NCI-H1092 treated with DMSO at 0.1 percent for 48 hours (cell line): Measurements from ENCODE around the gene RAB11A.

ENCODE experiments used
- DNase-seq: peaks from one replicate; lab custom pipeline; 2025; lab: John Stamatoyannopoulos, UW

The RAB11A gene

DNA sequence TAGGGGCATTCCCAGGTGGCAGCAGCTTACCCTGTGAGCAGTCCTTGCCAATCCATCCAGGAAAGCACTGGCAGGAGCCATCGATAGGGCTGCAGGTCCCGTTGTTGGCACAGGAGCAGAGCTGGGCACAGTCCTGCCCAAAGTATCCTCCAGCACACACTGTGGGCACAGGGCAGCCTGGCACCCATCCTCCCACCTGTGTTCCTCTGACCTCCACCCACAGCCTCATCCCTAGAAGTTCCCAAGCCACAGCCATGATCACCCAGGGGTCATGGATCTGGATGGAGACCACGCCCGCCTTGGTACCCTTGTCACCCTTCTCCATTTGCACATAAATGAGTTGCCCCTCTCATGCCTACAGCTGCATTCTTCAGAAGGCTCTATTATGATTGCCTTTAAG, 48.6 kb downstream of the RAB11A start:
- no peak for DNase-seq

DNA sequence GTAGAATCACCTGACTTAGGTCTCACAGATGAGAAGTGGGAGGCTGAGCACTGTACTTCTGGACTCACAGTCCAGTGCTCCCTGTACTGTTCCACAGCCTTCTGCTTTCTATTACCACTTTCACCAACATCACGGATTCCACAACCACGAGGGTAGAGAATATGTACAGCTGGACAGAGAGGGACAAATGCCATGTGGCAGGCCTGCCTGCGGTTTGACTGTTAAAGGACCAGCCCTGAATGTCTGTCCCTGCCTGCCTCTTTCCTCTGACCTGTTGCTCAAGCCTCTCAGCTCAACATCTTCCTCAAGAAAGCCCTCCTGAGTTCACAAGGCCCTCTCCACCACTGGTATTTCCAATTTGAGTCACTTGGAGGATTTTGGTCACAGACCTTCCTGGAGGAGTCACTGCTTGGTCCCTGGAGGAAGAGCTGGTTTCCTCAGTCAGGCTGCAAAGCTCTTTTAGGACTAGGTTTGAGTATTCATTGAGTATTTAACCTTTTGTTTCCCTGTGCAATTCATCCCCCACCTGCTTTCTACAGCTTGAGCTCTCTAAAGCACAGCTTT, 49.1 kb downstream of the RAB11A start:
- DNase-seq = no peak

DNA sequence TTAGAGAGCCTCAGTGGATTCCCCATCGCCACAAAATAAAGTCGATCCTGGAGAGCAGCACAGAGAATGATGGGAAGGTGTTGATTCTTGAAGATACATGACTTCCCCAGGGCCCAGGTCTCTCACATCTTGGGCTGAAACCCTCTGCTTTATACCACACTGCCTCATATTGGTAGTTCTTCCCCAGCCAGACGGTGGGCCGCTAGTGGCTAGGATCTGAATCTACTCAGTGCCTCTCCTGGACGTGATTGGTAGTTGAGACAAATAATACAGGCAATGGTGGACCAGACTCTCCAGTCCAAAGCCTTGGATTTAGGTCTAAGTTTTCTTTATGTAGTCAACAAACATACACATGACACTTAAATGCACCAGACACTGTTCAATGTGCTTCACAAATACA, 49.7 kb downstream of the RAB11A start:
- DNase-seq = no peak

DNA sequence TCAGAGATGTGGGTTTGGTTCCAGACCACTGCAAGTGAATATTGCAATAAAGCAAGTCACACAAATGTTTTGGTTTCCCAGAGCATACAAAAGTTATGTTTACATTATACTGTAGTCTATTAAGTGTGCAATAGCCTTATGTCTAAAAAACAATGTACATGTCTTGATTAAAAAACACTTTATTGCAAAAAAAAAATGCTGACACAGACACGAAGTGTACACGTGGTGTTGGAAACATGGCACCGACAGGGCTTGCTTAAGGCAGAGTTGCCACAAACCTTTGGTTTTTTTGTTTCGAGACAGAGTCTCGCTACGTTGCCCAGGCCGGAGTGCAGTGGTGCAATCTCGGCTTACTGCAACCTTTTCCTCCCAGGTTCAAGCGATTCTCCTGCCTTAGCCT, 50.1 kb downstream of the RAB11A start:
- no peak for DNase-seq

- no peak for DNase-seq
Observed at GRCh38 chr15:65920121-65920520, 50.8 kb downstream of the RAB11A start.

GRCh38 chr15:65920825-65921309, 51.6 kb downstream of the RAB11A start:
- DNase-seq = no peak

GRCh38 chr15:65921780-65922179, 52.5 kb downstream of the RAB11A start:
- DNase-seq = no peak

DNA sequence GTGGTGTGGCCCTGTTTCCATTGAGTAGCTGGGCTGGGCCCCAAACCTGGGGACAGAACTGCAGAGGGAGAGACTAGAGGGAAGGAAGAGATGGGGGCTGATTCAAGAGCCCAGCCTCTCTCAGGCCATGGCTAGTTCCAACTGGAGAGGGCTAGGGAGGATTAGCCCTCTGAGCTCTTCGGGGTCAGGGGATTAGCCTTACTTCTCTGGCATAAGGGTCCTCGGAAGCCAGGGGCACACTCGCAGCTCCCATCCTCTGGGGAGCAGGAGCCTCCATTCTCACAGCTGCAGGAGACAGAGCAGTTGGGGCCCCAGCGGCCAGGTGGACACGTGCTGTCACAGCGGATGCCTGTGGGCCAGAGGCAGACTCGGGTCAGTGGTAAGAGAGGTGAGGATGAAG, 53.3 kb downstream of the RAB11A start:
- no peak for DNase-seq

DNA sequence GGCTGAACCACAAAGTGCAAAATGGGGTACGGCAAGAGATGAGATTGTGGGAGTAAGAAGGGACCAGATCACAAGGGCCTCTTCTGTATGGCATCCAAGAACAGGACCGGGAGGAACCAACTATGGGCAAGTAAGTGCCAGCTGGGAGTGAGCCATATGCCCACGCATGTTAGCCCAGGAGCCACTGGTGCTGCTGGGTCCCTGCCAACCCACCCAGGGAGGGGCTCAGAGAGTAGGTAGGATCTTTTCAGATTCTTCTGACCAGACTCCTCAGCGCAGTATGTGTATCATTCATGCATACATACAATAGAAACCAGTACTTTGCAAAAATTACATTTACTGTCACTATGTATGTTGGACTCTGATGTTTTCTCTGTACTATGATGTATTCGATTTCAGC, 54.0 kb downstream of the RAB11A start:
- DNase-seq = no peak

DNA sequence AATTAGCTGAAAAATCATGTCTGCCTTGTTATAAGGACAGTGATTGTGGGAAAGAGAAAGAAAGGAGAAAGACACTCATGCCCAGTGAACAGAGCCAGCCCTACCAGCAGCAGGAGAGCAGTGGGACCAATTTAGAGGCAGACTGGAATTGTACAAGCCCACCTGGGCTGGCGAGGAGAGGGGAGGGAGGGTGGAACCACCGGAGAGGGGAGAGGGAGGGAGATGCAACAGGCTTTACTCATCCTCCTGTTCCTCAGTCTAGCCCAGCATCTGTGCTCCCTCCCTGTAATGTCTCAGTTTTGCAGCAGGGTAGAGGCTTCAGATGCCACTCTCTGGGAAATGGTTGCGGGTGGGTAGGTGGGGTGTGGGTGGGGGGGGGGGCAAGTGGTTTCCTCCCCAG, 54.7 kb downstream of the RAB11A start:
- no peak for DNase-seq

- no peak for DNase-seq
Observed at GRCh38 chr15:65925338-65925737, 56.0 kb downstream of the RAB11A start.

GRCh38 chr15:65926459-65926858, 57.2 kb downstream of the RAB11A start:
- DNase-seq = no peak

DNA sequence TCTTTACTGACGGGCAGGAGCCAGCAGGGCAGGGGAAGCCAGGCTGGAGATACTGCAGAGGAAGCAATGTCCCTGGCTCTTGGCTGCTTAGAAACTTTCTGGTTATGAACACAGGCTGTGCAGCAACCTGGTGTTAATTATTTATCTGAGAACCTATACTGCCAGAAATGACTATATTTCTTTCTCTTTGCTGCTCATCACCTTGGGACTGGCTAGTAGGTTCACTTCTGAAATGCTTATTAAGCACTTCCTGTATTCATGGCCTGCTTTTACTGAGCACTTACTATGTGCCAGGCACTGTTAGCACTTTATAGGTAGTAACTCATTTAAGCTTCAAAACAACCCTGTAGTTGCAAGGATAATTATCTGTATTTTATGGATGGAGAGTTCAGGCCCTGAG, 57.6 kb downstream of the RAB11A start:
- no peak for DNase-seq

- DNase-seq = no peak
Observed at GRCh38 chr15:65927545-65927944, 58.3 kb downstream of the RAB11A start.

DNA sequence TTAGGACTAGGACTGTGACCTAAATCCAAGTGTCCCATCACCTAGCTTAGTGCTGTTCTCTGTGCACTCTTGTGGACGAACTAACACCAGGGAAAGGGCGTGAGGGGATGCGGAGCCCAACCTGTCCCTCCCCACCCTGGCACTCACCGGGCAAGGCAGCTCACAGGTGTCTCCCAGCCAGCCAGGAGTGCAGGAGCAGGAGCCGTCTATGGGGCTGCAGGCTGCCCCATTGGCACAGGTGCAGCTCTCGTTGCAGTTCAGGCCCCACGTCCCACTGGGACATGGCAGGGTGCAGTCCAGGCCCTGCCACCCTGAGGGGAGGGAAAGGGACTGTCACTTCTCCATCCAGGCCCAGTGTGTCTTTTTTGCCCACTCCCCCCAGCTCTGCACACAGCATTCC, 60.3 kb downstream of the RAB11A start:
- DNase-seq = no peak

GRCh38 chr15:65930134-65930533, 60.8 kb downstream of the RAB11A start:
- peak; percentile 5 for DNase-seq

DNA sequence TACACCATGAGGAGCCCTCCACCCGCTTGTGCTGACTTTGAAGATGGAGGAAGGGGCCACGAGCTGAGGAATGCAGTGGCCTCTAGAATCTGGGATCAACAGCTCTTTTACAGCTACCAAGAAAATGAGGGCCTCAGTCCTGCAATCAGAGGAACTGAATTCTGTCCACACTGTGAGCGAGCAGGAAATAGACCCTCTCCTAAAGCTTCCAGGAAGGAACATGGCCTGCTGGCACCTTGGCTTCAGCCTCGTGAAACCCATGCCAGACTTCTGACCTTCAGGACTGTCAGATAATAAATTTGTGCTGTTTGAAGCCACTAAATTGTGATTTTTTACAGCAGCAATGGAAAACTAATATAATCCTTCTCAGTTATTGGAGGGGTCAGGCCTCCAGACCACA, 61.9 kb downstream of the RAB11A start:
- no peak for DNase-seq

GRCh38 chr15:65935391-65935790, 66.1 kb downstream of the RAB11A start:
- DNase-seq = no peak

DNA sequence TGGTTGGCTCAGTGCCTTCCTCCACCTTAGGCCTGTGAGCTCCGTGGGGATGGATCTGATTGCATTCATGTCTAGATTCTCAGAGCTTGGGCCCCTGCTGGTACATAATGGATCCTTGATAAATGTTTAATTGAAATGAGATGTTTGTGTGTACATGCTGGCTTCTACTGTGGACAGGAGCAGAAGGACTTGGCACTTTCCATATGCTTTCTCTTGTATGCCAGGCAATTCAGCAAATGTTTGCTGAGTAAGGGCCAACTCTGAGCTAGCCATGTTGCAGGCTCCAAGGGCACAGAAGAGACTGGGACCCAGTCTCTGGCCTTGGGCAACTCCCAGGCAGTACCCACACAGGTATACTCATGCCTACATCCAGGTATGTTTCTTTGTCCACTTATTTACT, 67.0 kb downstream of the RAB11A start:
- peak; percentile 79 for DNase-seq

DNA sequence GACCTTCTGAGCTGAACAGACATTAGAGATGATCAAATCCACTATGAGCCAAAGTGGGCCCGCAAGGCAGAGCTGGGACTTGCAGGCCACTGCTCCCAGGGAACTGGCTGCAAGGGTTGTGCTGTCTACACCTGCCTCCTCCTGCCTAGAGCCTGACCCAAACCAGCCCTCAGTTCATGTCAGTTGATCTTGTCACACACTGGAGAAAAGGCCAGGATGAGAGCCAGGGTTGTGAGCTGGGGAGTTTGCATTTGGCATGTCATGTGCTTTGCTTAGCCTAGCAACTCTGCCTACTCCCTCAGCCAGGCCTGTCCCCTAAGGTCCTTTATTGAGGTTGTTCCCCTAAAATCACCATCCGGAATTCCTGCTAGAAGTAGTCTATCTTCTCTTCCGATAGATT, 67.8 kb downstream of the RAB11A start:
- DNase-seq = peak; percentile 75

DNA sequence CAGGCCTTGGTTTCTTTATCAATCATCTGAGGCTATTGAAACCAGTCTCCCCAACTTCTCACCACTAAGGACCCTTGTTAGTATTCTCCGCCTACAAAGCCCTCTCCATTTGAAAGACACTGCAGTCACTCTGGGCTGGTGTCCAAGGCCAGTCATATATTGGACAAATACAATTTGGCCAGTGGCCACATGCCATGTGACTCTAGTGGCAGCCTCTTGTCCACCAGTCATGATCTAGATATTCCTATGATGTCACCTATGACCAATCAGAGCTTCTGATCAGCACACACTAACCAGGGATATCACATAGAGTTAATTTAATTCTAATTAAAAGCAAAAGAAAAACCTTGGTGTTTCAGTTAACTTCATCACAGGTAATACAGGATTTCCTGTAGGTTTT, 68.2 kb downstream of the RAB11A start:
- DNase-seq = peak; percentile 86

GRCh38 chr15:65938604-65939003, 69.3 kb downstream of the RAB11A start:
- no peak for DNase-seq

GRCh38 chr15:65939901-65940617, 70.8 kb downstream of the RAB11A start:
- peak; percentile 83 for DNase-seq

DNA sequence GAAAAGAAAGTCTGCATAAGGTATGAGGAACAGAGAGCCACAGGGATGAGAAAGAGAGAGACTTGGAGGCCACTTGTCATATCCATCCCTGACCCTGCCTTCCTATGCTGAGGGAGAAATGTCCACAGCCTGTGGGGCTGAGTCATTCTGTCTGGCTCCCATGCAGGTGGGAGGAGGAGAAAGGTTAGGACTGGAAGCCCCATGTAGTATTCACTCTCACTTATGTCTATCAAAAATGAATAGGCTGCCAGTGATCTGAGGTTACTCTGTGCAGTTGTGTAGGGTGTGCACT, 71.3 kb downstream of the RAB11A start:
- DNase-seq = no peak
